OCI-LY7 (cell line): Measurements from ENCODE around the gene UBR2. TPM values are rescaled to one million over a fixed set of nuclear protein-coding genes. Genes with fewer than 3 reads are reported as not detected.

Experiments
- BruUV-seq: library from RNA; stranded (reverse); fragments of 400-500 nt; replicated peaks from 2 replicates; lab custom pipeline; 2021; lab: Mats Ljungman, UMichigan
- CTCF ChIA-PET: fragments of 300-600 bp; sonication (Branson Sonifier 250); formaldehyde crosslinking; loops from one replicate; lab custom pipeline; 2022; ENCODE audit warnings: antibody characterized with exemption; ENCODE audit not compliant: unreplicated experiment; lab: Charles Lee
- POLR2A ChIA-PET: fragments of 300-600 bp; sonication (Branson Sonifier 250); formaldehyde crosslinking; loops from one replicate; lab custom pipeline; 2022; ENCODE audit warnings: antibody characterized with exemption; lab: Charles Lee
- DNase-seq: peaks from one replicate; pipeline ENCODE4 v3.0.0-alpha.2; 2015; ENCODE audit warnings: low spot score
- H2AFZ ChIP-seq: fragments of 200-600 bp; sonication (generic), shearing (Covaris generic); 2 replicates; pipeline ENCODE4 v1.6.1; 2014; ENCODE audit warnings: mild to moderate bottlenecking, antibody characterized with exemption, low read length, moderate library complexity
- H3K27ac ChIP-seq: fragments of 200-600 bp; sonication (generic); 2 replicates; pipeline ENCODE4 v1.5.1; 2014; ENCODE audit warnings: mixed run types, low read depth, mild to moderate bottlenecking, moderate library complexity, low read length, inconsistent platforms; ENCODE audit not compliant: poor library complexity, severe bottlenecking
- H3K36me3 ChIP-seq: fragments of 200-600 bp; sonication (generic); 2 replicates; pipeline ENCODE4 v1.6.1; 2014; ENCODE audit warnings: mild to moderate bottlenecking, antibody characterized with exemption, low read length, moderate library complexity, mixed read lengths; ENCODE audit not compliant: insufficient read depth
- H3K4me1 ChIP-seq: fragments of 200-600 bp; sonication (generic); 2 replicates; pipeline ENCODE4 v1.5.1; 2014; ENCODE audit warnings: mild to moderate bottlenecking, low read length; ENCODE audit not compliant: insufficient read depth, poor library complexity, severe bottlenecking
- H3K4me2 ChIP-seq: fragments of 200-600 bp; sonication (generic); 2 replicates; pipeline ENCODE4 v1.6.1; 2014; ENCODE audit warnings: mild to moderate bottlenecking, low read length
- H3K4me3 ChIP-seq: fragments of 200-600 bp; sonication (generic); 2 replicates; pipeline ENCODE4 v1.5.1; 2014; ENCODE audit warnings: mild to moderate bottlenecking, low read depth, low read length; ENCODE audit not compliant: poor library complexity, severe bottlenecking
- H3K79me2 ChIP-seq: fragments of 200-600 bp; sonication (generic); 2 replicates; pipeline ENCODE4 v1.6.1; 2016; ENCODE audit warnings: low read depth, mild to moderate bottlenecking, low read length, moderate library complexity, mixed read lengths; ENCODE audit not compliant: insufficient read depth
- H3K9me2 ChIP-seq: fragments of 200-600 bp; sonication (generic); 2 replicates; pipeline ENCODE4 v1.6.1; 2016; ENCODE audit warnings: mild to moderate bottlenecking, low read length, mixed read lengths; ENCODE audit not compliant: insufficient read depth
- H3K9me3 ChIP-seq: fragments of 200-600 bp; sonication (generic); 2 replicates; pipeline ENCODE4 v1.6.1; 2014; ENCODE audit warnings: mild to moderate bottlenecking, mixed run types, low read length, mixed read lengths
- H4K20me1 ChIP-seq: fragments of 200-600 bp; sonication (generic); 2 replicates; pipeline ENCODE4 v1.6.1; 2014; ENCODE audit warnings: mild to moderate bottlenecking, antibody characterized with exemption, low read length, moderate library complexity, mixed read lengths; ENCODE audit not compliant: insufficient read depth
- EZH2phosphoT487 ChIP-seq: fragments of 200-600 bp; sonication (generic); IDR thresholded peaks from 2 replicates; pipeline ENCODE4 v1.6.1; 2018; ENCODE audit warnings: low read depth, borderline replicate concordance, mild to moderate bottlenecking, mixed run types, antibody characterized with exemption, low read length, moderate library complexity, mixed read lengths
- intact Hi-C: fragments of 100-400 bp; cut with micrococcal nuclease; formaldehyde crosslinking; loops from one replicate; pipeline ENCODE4 v1.10.0; 2022; ENCODE audit not compliant: unreplicated experiment
- total RNA-seq, 2 experiments: library from RNA; depleted of rRNA in 1 of 2; stranded (reverse); fragments of >200 nt in 1 of 2; shearing (Covaris generic) in 1 of 2; gene quantifications; 2 replicates each; pipeline ENCODE4 v1.2.3, GENCODE V29; 2014 to 2022
- TF ChIP-seq, protein P1 (sequence below): fragments of 200-600 bp; sonication (generic); conservative IDR thresholded peaks from 2 replicates; pipeline ENCODE4 v1.5.1; 2014; ENCODE audit warnings: mild to moderate bottlenecking, antibody characterized with exemption, low read length, moderate library complexity, mixed read lengths

The UBR2 gene
- total RNA-seq, 2 experiments from 2014 or later: 17.1 to 26.7 TPM

GRCh38 chr6:42618105-42618504 is 54.3 kb downstream of the UBR2 start:
- Histone ChIP-seq H3K9me3 (no peaks in the 10 kb centered on the region), H3K36me3 (peaks cover 29% of the 10 kb centered on the region), H4K20me1 (no peaks in the 10 kb centered on the region; the same call in 1 of the 2 replicates), H3K79me2 (no peaks in the 10 kb centered on the region), H3K9me2 (no peaks in the 10 kb centered on the region), H3K4me3 (no peak overlapping the region), H2AFZ (no peak overlapping the region), H3K27ac (no peak overlapping the region), H3K4me1 (no peaks in the 10 kb centered on the region), H3K4me2 (no peak overlapping the region)
- CTCF ChIA-PET: no interaction called here
- POLR2A ChIA-PET: interaction anchor here (0.5 to 2.0 kb wide), 5 partner anchors 12 to 625 kb away, joined by 3 to 8 read pairs (median 4); no protein-coding TSS in a partner anchor
- intact Hi-C loops: no loop called here
- TF ChIP-seq, protein P1, sequence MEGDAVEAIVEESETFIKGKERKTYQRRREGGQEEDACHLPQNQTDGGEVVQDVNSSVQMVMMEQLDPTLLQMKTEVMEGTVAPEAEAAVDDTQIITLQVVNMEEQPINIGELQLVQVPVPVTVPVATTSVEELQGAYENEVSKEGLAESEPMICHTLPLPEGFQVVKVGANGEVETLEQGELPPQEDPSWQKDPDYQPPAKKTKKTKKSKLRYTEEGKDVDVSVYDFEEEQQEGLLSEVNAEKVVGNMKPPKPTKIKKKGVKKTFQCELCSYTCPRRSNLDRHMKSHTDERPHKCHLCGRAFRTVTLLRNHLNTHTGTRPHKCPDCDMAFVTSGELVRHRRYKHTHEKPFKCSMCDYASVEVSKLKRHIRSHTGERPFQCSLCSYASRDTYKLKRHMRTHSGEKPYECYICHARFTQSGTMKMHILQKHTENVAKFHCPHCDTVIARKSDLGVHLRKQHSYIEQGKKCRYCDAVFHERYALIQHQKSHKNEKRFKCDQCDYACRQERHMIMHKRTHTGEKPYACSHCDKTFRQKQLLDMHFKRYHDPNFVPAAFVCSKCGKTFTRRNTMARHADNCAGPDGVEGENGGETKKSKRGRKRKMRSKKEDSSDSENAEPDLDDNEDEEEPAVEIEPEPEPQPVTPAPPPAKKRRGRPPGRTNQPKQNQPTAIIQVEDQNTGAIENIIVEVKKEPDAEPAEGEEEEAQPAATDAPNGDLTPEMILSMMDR: no peak
- TF ChIP-seq EZH2phosphoT487: no peak
- no peak for DNase-seq
- no TSS peak for BruUV-seq

- no peaks in the 10 kb centered on the region for H3K79me2 ChIP-seq
- no peaks in the 10 kb centered on the region; the same call in 1 of the 2 replicates for H4K20me1 ChIP-seq
- H2AFZ ChIP-seq: no peak overlapping the region
- TF ChIP-seq, protein P1: no peak
- TF ChIP-seq EZH2phosphoT487: no peak
- H3K9me2 ChIP-seq: no peaks in the 10 kb centered on the region
- ChIA-PET POLR2A (interaction anchor here (0.5 to 2.0 kb wide), 5 partner anchors 9 to 625 kb away, joined by 3 to 8 read pairs (median 4); no protein-coding TSS in a partner anchor), CTCF (no interaction called here)
- H3K4me3 ChIP-seq: no peak overlapping the region
- DNase-seq: no peak
- BruUV-seq: no TSS peak
- intact Hi-C loops: no loop called here
- no peak overlapping the region for H3K27ac ChIP-seq
- no peaks in the 10 kb centered on the region for H3K9me3 ChIP-seq
- no peaks in the 10 kb centered on the region for H3K4me1 ChIP-seq
- H3K36me3 ChIP-seq: peaks cover 29% of the 10 kb centered on the region
- H3K4me2 ChIP-seq: no peak overlapping the region
Observed at GRCh38 chr6:42618686-42619085, 54.9 kb downstream of the UBR2 start.

DNA sequence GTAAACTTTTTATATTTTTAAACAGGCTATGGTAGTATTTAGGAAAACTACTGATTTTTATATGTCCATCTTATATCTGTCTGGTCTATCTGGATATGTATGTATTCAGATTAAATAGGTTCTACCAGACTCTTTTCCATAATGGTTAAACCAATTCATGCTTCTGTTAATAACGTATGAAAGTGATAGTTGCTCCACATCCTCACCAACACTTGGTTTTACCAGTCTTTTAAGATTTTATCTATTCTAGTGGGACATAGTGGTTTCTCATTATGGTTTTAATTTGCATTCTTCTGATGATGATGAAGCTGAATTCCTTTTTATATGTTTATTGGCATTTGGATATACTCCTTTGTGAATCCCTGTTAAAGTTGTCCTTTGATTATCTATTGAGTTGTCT is 56.1 kb downstream of the UBR2 start:
- no TSS peak for BruUV-seq
- Histone ChIP-seq H3K9me2 (no peaks in the 10 kb centered on the region), H4K20me1 (no peaks in the 10 kb centered on the region; the same call in 1 of the 2 replicates), H3K79me2 (no peaks in the 10 kb centered on the region), H3K4me2 (no peak overlapping the region), H3K9me3 (no peaks in the 10 kb centered on the region), H2AFZ (no peak overlapping the region), H3K4me3 (no peak overlapping the region), H3K4me1 (no peaks in the 10 kb centered on the region), H3K36me3 (peaks cover 36% of the 10 kb centered on the region), H3K27ac (no peak overlapping the region)
- ChIA-PET POLR2A (interaction anchor here (0.7 to 2.0 kb wide), 3 partner anchors 14 to 213 kb away, joined by 3 to 8 read pairs (median 3); no protein-coding TSS in a partner anchor), CTCF (interaction anchor here (0.6 kb wide), 1 partner anchor 401 kb away, joined by 3 read pairs; the partner anchor contains the start of gene RRP36)
- DNase-seq: no peak
- intact Hi-C loops: no loop called here
- no peak for TF ChIP-seq EZH2phosphoT487
